ENCODE measurements around the gene ADM2. TPM values are rescaled to one million over a fixed set of nuclear protein-coding genes. Genes with fewer than 3 reads are reported as not detected.
A peak's percentile ranks its signal among the peaks of the same experiment; 100 is the strongest.

Gene ADM2
- total RNA-seq, 1 donor from 2014 or later, result 2.2 TPM

DNA sequence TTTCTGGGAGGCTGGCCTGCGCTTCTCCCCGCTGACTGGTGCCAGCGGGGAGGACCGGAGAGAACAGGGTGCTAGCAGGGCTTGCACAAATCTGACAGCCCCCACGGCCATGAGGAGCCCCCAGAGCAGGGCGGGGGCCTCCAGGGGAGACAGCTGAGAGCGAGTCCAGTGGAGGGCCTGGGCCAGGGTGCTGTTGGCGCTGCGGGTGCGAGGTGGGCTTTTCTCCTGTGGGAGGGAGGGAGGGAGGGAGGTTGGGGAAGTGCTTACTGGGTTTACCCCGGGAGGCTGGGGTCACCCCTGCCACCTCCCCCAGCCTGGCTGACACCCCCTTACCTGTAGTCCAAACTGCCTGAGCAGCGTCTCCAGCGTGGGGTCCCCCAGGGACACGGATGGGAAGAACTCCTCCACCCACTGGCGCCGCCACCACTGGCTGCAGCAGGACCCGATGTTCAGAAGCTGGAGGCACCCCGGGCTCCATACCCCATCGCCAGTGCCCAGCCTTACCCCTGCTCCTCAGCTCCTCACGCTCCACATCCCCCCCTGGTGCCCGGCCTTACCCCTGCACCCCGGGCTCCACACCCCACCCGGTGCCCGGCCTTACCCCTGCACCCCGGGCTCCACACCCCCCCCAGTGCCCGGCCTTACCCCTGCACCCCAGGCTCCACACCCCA lies 22.3 kb downstream of the ADM2 start:
- DNase-seq (ENCODE audit: low spot score), result no peak
- Mint-ChIP-seq H3K27me3 (ENCODE audit: low read depth) (no peaks in the 10 kb centered on the region), H3K27ac (no peak overlapping the region), H3K36me3 (ENCODE audit: low read depth) (peaks cover 3% of the 10 kb centered on the region), H3K9me3 (no peaks in the 10 kb centered on the region), H3K4me3 (ENCODE audit: low read depth) (no peak overlapping the region), H3K4me1 (ENCODE audit: low read depth) (peaks cover 1% of the 10 kb centered on the region)
- intact Hi-C loops (cut with micrococcal nuclease), result no loop called here

DNA sequence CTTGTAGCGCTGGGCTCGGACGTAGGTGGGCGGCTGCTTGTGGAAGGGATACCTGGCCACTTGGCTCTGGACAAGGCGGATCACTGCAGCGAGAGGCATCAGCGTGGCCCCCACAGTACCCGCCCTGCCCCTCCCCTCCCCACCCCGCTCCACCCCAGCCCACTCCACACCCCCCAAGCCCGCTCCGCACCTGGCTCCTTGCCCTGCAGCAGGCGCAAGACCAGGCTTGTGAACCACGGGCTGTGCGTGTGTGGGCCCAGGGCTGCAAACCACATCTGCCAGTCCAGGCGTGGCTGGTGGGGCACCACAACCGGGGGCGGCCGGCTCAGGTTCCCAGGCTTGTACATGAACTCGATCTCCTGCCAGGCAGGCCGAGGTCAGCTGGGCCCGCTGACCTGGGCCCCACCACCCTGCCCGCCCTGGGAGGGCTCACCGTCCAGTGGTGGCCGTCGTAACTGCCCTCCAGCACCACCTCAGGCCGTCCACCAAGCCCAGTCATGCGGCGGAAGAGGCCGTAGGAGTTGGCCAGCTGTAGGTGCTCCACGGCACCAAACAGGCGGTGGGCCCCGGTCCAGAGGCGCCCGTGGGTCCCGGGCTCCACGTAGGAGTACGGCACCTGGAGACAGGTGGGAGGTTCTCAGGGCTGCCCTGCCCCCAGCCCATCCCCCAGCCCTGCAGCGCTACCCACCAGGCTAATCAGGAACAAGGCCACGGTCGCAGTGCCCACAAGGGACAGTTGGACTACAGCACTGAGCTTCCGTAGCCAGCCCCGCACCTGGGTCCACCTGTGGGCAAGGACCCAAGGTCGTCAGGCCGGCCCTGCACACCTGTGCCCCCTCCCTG lies 23.2 kb downstream of the ADM2 start:
- Mint-ChIP-seq H3K36me3 (ENCODE audit: low read depth) (peaks cover 8% of the 10 kb centered on the region), H3K4me1 (ENCODE audit: low read depth) (peaks cover 9% of the 10 kb centered on the region), H3K27me3 (ENCODE audit: low read depth) (no peaks in the 10 kb centered on the region), H3K9me3 (no peaks in the 10 kb centered on the region), H3K4me3 (ENCODE audit: low read depth) (no peak overlapping the region), H3K27ac (no peak overlapping the region)
- intact Hi-C loops (cut with micrococcal nuclease), result no loop called here
- no peak for DNase-seq (ENCODE audit: low spot score)

DNA sequence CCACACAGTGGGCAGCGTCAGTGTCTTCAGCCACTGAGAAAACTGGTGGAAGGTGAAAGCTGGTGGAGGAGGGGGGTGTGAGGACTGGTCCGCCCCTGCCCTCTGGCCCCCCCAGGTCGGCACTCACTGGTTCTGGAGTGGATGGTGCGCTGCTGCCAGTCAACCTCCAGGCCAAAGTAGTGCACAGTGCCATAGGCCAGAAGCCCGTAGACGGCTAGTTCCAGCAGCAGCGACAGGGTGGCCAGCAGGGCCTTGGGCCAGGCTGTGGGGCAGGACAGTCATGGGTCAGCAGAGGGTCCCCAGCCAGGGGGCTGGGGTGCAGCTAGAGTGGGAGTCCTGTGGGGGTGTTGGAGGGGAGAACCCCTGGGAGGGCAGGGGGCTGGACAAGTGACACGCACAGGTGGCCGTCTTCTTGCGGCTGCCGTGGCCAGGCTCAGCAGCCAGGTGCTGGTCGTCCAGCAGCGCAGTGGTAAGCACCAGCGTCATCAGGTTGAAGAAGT lies 24.0 kb downstream of the ADM2 start:
- intact Hi-C loops (cut with micrococcal nuclease), result no loop called here
- H3K4me3 Mint-ChIP-seq (ENCODE audit: low read depth), result peak overlapping the region; percentile 21

DNA sequence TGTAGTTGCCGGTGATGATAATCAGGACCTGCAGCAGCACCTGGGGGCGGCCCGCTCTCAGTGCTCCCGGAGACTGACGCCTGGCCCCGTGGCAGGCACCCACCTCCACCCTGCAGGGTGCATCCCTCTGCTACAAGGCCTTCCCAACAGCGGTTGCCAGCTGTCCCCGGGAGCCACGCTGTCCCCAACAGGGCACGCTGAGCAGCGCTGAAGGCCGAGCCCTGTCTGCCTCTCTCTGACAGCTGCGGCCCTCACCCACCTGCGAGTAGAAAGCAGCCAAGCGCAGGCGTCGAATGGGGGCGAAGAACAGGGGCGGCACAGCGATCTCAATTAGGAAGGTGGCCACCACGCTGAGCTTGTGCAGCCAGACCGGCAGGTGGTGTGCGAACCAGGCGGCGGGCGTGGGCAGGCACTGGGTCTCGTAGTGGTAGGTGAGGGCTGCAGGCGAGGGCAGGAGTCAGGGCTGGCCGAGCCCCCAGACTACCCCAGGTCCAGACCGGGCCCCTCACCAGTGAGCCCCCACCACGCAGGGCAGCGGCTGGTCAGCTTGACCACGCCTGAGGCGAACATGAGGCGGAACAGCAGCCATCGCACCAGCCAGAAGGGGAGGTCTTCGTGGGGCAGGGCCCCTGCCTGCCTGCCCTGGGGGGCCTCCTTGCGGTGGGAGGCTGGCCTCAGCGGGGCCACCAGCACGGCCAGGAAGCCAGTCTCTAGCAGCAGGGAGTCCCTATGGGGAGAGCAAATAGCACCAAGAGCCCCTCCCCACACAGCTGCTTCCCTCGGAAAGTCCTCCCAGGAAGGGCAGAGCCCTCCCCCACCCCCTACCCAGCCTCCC lies 24.6 kb downstream of the ADM2 start:
- Mint-ChIP-seq H3K27ac (no peak overlapping the region), H3K4me3 (ENCODE audit: low read depth) (peak overlapping the region; percentile 96), H3K9me3 (no peaks in the 10 kb centered on the region), H3K36me3 (ENCODE audit: low read depth) (peaks cover 8% of the 10 kb centered on the region), H3K27me3 (ENCODE audit: low read depth) (no peaks in the 10 kb centered on the region), H3K4me1 (ENCODE audit: low read depth) (peaks cover 10% of the 10 kb centered on the region)
- DNase-seq (ENCODE audit: low spot score), result no peak
- intact Hi-C loops (cut with micrococcal nuclease), result no loop called here

More for the DNA sequence above, 24.0 kb downstream of the ADM2 start:
- no peak for DNase-seq (ENCODE audit: low spot score)
- Mint-ChIP-seq H3K9me3 (no peaks in the 10 kb centered on the region), H3K27ac (no peak overlapping the region), H3K36me3 (ENCODE audit: low read depth) (peaks cover 8% of the 10 kb centered on the region), H3K4me1 (ENCODE audit: low read depth) (peaks cover 10% of the 10 kb centered on the region), H3K27me3 (ENCODE audit: low read depth) (no peaks in the 10 kb centered on the region)

DNA sequence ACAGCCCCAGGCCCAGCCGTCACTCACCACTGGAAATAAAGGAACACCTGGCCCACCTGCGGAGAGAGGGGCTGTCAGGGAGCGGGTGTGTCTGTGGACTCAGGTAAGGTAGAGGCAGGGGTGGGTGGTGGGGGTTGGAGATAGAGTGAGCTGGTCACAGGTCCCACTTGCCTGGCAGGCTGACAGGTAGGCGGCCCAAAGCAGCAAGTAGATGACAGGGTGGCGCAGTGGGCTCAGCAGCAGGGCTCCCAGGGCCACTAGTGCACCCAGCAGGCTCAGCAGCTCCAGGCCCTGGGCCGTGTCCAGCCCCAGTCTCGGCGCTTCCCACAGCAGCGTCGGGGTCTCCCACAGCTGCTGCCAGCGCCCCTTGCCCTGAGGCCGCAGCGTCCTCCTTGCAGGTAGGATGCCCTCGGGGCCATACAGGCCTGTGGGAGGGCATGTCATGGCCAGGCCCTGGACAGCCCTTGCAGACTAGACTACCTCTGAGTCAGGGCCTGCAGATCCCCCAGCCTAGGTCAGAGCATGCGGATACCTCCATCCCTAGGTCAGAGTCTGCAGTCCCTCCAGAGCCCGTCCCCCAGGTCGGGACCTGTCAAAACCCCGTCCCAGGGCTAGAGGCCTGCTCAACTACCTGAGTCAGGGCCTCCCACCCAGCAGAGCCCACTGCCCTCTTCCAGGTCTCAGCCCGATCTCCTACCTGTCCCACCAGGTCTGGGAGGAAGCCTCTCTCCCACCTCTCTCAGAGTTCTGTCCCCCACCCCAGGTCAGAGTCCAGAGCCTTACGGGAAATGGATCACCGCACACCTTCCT lies 25.5 kb downstream of the ADM2 start:
- H3K4me3 Mint-ChIP-seq (ENCODE audit: low read depth), result peak overlapping the region; percentile 96
- no peaks in the 10 kb centered on the region for H3K9me3 Mint-ChIP-seq
- peak overlapping the region; percentile 79 for H3K27ac Mint-ChIP-seq
- H3K4me1 Mint-ChIP-seq (ENCODE audit: low read depth), result peaks cover 10% of the 10 kb centered on the region
- intact Hi-C loops (cut with micrococcal nuclease), result no loop called here
- H3K36me3 Mint-ChIP-seq (ENCODE audit: low read depth), result peaks cover 8% of the 10 kb centered on the region
- no peaks in the 10 kb centered on the region for H3K27me3 Mint-ChIP-seq (ENCODE audit: low read depth)
- no peak for DNase-seq (ENCODE audit: low spot score)

DNA sequence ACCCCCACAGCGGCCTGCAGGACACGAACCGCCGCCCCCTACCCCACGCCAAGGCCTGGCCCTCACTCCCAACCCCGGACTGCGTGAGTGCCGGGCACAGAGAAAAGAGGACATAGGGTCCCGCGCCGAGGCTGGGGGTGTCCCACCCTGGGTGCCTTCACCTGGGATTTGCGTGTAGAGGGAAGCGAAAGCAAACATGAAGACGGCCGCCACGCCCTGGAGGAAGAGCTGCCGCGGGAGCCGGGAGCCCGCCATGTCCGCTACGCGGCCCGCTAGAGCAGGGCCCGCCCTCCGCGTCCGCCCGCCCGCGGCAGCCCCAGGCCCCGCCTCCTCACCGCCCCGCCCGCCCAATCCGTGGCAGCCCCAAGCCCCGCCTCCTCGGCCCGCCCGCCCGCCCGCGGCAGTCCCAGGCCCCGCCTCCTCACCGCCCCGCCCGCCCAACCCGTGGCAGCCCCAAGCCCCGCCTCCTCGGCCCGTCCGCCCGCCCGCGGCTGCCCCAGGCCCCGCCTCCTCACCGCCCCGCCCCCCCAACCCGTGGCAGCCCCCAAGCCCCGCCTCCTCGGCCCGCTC lies 26.2 kb downstream of the ADM2 start, which contains the start of gene LMF2:
Gene LMF2 (minus strand): TSS at position 282 of the 570 bp plus-strand sequence. CDS start 27 bp downstream, at position 255.
- peak within 1 kb of the TSS; percentile 96 for H3K4me3 Mint-ChIP-seq (ENCODE audit: low read depth)
- intact Hi-C loops (cut with micrococcal nuclease), result no loop called here

DNA sequence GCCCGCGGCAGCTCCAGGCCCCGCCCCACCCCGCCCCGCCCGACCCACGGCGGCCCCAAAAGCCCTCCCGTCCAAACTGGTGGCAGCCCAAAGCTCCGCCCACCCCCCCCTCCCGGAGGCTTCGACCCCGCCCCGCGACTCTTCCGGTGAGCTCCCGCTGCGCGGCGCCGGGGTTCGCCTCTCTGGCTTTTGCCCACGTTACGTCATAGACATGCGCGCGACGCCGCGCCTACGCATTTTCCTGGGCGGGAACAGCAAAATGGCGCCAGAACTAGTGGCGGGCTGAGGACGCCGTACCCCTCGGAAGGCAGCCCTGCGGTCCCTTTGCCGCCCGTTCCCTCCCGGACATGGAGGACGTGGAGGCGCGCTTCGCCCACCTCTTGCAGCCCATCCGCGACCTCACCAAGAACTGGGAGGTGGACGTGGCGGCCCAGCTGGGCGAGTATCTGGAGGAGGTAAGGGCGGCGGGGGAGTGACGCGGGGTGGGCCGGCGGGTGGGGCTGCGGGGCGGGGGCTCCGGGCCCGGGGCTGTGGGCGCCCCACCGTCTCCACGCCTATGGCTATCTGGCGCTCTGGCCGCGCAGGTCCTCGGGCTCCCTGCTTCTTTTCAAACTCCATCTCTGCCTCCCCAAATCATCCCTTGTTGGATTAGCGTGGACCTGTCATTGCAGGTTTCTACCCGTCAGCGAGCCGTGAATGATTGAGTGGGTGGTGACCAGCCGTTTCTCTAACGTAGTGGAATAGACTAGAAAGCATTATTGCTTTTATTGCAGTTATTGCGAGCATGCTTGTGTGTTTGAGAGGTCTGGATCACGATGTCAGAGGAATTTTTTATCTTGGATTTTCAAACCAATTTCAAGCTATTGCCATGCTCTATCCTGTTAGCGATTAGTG lies 26.9 kb downstream of the ADM2 start, which contains the start of gene NCAPH2:
Gene NCAPH2 (plus strand): TSS at position 234 of the 894 bp plus-strand sequence. CDS start 114 bp downstream, at position 348.
- Mint-ChIP-seq H3K27ac (peak within 1 kb of the TSS; percentile 94), H3K9me3 (no peaks in the 10 kb centered on the region), H3K27me3 (ENCODE audit: low read depth) (no peaks in the 10 kb centered on the region), H3K4me3 (ENCODE audit: low read depth) (peak within 1 kb of the TSS; percentile 96), H3K36me3 (ENCODE audit: low read depth) (peaks cover 18% of the 10 kb centered on the region), H3K4me1 (ENCODE audit: low read depth) (peaks cover 16% of the 10 kb centered on the region)
- intact Hi-C loops (cut with micrococcal nuclease), result loop anchor here (1.0 to 2.0 kb wide), 2 partner anchors 17 to 75 kb away; partner anchors contain the start of genes CHKB and SCO2
- DNase-seq (ENCODE audit: low spot score), result peak; percentile 96

More for the DNA sequence above, 26.2 kb downstream of the ADM2 start, which contains the start of gene LMF2:
- Mint-ChIP-seq H3K9me3 (no peaks in the 10 kb centered on the region), H3K4me1 (ENCODE audit: low read depth) (peaks cover 15% of the 10 kb centered on the region), H3K27ac (peak within 1 kb of the TSS; percentile 94), H3K36me3 (ENCODE audit: low read depth) (peaks cover 15% of the 10 kb centered on the region), H3K27me3 (ENCODE audit: low read depth) (no peaks in the 10 kb centered on the region)
- peak; percentile 90 for DNase-seq (ENCODE audit: low spot score)

DNA sequence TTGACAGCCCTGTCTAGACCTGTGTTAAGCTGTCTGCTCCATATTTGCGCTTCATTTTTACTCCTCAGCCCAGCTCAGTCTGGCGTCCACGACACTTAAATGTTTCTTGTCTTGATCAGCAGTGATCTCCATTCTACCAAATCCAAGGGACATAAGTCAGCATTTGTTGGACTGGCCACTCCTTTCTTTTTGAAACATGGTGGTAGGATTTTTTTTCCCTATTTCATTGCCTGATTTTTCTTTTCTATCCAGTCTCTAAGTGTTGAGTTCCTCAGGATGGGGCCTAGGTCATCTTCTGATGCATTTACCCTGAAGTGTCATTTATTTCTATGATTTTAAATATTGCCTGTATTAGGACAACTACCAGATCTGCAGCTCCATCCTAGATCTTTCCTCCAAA lies 27.6 kb downstream of the ADM2 start:
- H3K27me3 Mint-ChIP-seq (ENCODE audit: low read depth), result no peaks in the 10 kb centered on the region
- peak overlapping the region; percentile 91 for H3K27ac Mint-ChIP-seq
- H3K36me3 Mint-ChIP-seq (ENCODE audit: low read depth), result peaks cover 18% of the 10 kb centered on the region
- peaks cover 16% of the 10 kb centered on the region for H3K4me1 Mint-ChIP-seq (ENCODE audit: low read depth)
- H3K9me3 Mint-ChIP-seq, result no peaks in the 10 kb centered on the region
- intact Hi-C loops (cut with micrococcal nuclease), result loop anchor here (1.0 to 2.0 kb wide), 2 partner anchors 16 to 74 kb away; partner anchors contain the start of genes CHKB and SCO2
- H3K4me3 Mint-ChIP-seq (ENCODE audit: low read depth), result peak overlapping the region; percentile 92
- no peak for DNase-seq (ENCODE audit: low spot score)

DNA sequence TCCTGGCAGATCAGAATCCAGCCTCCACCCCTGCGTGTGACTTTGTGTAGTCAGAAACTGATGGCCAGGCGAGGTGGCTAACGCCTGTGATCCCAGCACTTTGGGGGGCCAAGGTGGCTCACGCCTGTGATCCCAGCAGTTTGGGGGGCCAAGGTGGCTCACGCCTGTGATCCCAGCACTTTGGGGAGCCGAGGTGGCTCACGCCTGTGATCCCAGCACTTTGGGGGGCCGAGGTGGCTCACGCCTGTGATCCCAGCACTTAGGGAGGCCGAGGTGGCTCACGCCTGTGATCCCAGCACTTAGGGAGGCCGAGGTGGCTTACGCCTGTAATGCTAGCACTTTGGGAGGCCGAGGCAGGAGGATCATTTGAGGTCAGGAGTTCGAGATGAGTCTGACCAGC lies 31.8 kb downstream of the ADM2 start:
- Mint-ChIP-seq H3K9me3 (no peaks in the 10 kb centered on the region), H3K4me3 (ENCODE audit: low read depth) (no peak overlapping the region), H3K27me3 (ENCODE audit: low read depth) (no peaks in the 10 kb centered on the region), H3K27ac (no peak overlapping the region), H3K36me3 (ENCODE audit: low read depth) (peaks cover 43% of the 10 kb centered on the region), H3K4me1 (ENCODE audit: low read depth) (peaks cover 21% of the 10 kb centered on the region)
- DNase-seq (ENCODE audit: low spot score), result no peak
- intact Hi-C loops (cut with micrococcal nuclease), result no loop called here

DNA sequence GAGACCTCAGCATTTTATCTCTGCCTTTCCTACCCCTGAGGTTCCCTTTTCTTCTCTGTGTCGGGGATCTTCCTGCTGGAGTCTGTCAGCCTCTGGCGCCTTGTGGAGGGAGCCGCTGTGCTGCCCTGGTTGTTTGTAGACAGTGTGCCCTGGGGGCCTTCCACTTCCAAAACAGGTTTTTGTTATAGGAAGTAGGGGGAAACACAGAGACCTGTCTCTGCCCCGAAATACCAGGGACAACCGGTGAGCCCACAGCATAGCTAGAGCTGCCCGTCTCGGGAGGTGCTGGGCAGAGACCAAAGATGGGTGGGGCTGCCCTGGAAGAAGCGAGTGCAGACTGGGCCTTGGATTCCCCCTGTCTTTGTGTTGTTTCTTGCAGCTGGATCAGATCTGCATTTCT lies 34.7 kb downstream of the ADM2 start:
- H3K27me3 Mint-ChIP-seq (ENCODE audit: low read depth), result no peaks in the 10 kb centered on the region
- peaks cover 57% of the 10 kb centered on the region for H3K36me3 Mint-ChIP-seq (ENCODE audit: low read depth)
- peaks cover 11% of the 10 kb centered on the region for H3K4me1 Mint-ChIP-seq (ENCODE audit: low read depth)
- no peak overlapping the region for H3K27ac Mint-ChIP-seq
- intact Hi-C loops (cut with micrococcal nuclease), result no loop called here
- H3K9me3 Mint-ChIP-seq, result no peaks in the 10 kb centered on the region
- DNase-seq (ENCODE audit: low spot score), result no peak
- H3K4me3 Mint-ChIP-seq (ENCODE audit: low read depth), result no peak overlapping the region

DNA sequence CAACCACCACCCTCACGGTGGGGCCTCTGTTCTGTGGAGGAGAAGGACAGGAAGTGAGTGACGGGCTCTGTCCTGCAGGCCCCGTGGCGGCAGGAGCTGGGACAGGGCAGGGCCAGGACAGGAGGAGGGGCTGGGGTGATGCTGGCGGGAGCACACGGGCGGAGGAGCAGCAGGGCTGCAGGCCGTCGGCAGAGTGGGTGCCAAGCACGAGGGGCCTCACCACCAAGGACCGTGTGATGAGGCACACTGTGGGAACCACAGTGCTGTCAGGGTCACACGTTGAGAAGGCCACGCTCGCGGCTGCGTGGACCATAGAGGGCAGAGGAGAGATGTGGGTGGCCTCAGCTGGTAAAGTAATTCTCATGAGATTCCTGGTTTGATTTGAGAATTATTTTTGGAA lies 35.5 kb downstream of the ADM2 start:
- Mint-ChIP-seq H3K36me3 (ENCODE audit: low read depth) (peaks cover 59% of the 10 kb centered on the region), H3K4me3 (ENCODE audit: low read depth) (no peak overlapping the region), H3K27ac (no peak overlapping the region)

More for the DNA sequence above, 35.5 kb downstream of the ADM2 start:
- Mint-ChIP-seq H3K27me3 (ENCODE audit: low read depth) (no peaks in the 10 kb centered on the region), H3K9me3 (no peaks in the 10 kb centered on the region), H3K4me1 (ENCODE audit: low read depth) (peaks cover 11% of the 10 kb centered on the region)
- no peak for DNase-seq (ENCODE audit: low spot score)
- intact Hi-C loops (cut with micrococcal nuclease), result no loop called here
